ENCODE results near the gene BAG3.
"Not testable (repeated sequence)": the region's sequence is repeated elsewhere in the genome, so short reads cannot be mapped to it uniquely, and the experiment has no call there.

The BAG3 gene

GRCh38 chr10:119650692-119651513 lies at the start of gene BAG3:
Gene BAG3 (plus strand): TSS chr10:119651380. CDS start chr10:119651676, 296 bp downstream.
- peak; percentile 75 for DNase-seq

GRCh38 chr10:119602241-119603095 lies 48.7 kb upstream of the BAG3 start:
- no peak for DNase-seq

DNA sequence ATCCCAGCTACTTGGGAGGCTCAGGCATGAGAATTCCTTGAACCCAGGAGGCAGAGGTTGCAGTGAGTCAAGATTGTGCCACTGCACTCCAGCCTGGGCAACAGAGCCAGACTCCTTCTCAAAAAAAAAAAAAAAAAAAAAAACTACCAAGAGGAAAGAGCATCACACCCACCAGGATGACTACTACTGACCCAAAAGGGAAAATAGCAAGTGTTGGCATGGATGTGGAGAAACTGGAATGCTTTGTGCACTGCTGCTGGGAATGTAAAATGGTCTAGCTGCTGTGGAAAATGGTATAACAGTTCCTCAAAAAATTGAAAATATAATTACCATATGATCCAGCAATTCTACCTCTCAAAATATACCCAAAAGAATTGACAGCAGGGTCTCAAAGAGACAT lies 46.7 kb upstream of the BAG3 start:
- no peak for DNase-seq

DNA sequence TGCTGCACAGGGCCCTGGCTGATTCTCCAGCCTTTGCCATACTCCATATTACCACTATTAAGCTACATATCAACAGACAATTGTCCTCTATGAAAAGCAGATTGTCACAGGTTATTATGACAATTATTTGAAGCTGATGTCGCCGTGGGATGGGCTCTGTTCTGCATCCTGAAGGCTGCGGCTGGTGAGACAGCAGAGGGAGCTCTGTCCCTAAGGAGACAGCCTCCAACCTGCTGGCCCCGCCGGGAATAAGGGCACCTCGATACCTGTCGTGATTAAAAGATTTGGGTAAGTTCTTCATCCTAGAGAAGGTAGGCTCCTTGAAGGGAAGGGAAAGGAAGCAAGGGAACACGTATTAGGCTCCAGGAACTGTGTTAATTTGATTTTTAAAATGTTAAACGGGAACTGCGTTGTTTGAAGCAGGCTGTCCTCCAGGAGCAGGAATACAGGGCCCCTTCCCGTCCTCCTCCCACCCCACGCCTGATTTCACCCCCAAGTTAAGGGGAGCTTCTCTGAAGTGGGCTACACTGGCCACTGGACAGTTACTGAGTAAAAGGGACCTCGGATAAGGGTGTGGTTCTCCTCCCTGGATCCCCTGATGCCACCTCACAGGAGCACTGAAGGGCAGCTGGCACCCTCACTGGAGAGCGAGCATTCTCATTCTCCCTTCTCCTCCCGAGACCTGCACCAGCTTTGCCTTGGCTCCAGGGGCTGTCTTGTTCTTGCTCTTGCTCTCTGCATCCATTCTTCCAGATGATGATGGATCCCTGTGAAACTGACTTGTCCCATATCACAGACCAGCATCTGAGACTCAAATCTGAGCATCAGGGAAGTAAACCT lies 42.6 kb upstream of the BAG3 start:
- DNase-seq, result no peak

GRCh38 chr10:119609516-119609915 lies 41.7 kb upstream of the BAG3 start:
- no peak for DNase-seq

DNA sequence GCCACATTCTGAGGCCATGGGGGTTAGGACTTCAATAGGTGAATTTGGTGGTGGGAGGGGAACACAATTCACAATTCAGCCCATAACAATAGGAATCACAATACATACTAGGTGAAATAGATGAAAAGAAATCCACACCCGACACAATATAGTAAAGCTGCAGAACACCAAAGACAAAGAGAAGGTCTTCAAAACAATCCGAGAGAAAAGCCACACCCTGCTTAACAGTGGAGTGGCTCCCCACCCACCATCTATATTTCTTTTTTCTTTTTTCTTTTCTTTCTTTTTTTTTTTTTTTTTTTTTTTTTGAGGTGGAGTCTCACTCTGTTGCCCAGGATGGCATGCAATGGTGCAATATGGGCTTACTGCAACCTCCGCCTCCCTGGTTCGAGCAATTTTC lies 39.7 kb upstream of the BAG3 start:
- DNase-seq, result no peak

DNA sequence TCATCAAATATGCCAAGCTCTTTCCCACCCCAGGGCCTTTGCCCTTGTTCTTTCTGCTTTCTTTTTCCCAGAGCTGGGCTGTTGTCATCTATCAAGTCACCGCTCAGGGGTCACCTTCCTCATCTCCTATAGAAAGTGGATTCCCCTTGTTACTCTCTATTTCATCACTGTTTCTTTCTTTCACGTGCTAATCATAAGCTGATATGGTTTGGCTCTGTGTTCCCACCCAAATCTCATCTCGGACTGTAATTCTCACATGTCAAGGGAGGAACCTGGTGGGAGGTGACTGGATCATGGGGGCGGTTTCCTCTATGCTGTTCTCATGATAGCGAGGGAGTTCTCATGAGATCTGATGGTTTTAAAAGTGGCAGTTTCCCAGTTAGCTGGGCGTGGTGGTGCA lies 37.4 kb upstream of the BAG3 start:
- no peak for DNase-seq

DNA sequence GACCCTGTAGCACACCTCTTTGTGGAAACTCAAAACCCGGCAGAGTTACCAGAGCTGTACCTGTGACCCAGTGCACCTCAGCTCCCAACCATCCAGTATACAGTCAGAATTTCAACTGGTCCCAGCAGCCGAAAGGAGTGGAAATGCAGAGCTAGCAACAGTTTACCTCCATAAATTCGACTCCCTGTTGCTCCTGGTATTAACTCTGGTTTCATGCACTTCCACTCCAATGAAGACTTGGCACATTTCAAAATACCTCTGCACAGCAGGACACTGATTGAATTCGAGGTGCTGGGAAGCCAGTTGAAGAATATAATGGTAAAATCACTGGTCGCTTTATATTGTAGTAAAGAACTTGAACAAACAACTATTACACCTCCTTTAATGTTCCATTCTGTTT lies 36.5 kb upstream of the BAG3 start:
- DNase-seq, result no peak

GRCh38 chr10:119616882-119617570 lies 34.2 kb upstream of the BAG3 start:
- DNase-seq, result no peak

GRCh38 chr10:119619215-119619614 lies 32.0 kb upstream of the BAG3 start:
- DNase-seq, result no peak

GRCh38 chr10:119619811-119620210 lies 31.4 kb upstream of the BAG3 start:
- DNase-seq, result not testable (repeated sequence)

- no peak for DNase-seq
These were observed 30.7 kb upstream of the BAG3 start for GRCh38 chr10:119620241-119621077.

GRCh38 chr10:119621078-119621384 lies 30.1 kb upstream of the BAG3 start:
- no peak for DNase-seq

GRCh38 chr10:119625570-119626280 lies 25.5 kb upstream of the BAG3 start:
- DNase-seq, result no peak

DNA sequence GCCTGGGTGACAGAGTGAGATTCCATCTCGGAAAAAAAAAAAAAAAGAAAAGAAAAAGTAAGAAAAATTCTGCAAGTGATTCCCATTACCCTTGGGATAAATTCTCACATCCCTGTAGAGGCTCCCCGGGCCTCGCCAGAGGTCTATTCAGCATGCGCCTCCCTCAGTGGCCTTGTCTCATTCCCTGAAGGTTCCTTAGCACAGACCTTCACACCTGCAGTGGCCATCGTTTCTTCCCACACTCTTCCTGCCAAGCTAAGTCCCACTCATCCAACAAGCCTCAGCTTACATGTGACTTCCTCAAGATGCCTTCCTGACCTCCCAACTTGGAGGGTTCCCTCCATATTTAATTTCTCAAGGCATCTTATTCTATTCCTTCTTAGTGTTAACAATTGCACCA lies 20.9 kb upstream of the BAG3 start:
- DNase-seq, result no peak

DNA sequence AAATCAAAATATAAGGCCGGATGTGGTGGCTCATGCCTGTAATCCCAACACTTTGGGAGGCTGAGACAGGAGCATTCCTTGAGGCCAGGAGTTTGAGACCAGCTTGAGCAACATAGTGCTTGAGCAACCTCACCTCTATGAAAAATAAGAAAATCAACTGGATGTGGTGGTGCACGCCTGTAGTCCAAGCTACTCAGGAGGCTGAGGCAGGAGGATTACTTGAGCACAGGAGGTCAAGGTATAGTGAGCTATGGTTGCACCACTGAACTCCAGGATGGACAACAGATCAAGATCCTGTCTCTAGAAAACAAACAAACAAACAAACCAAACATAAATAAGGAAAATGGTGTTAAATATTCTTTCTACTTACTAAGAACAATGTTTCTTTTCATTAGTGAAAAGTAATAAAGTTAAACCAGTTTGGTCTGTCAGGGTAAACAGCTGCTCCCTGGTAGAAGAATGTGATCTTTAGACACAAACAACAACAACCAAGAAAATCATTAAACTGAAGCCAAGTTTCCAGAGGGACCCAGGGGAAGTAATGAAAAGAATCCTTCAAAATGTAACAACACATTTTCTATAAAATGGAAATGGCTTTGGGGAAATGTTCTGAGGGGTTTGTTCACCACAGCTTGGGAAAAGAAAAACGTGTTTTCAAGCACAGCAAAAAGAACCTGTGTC lies 17.5 kb upstream of the BAG3 start:
- no peak for DNase-seq

DNA sequence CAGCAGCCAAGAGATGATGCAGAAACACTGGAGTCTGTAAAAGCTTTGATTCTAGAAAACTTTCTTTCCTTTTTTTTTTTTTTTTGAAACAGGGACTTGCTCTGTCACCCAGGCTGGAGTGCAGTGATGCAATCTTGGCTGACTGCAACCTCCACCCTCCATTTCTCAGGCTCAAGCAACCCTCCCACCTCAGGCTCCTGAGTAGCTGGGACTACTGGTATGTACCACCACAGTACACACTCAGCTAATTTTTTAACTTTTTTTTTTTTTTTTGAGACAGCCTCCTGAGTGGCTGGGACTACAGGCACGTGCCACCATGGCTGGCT lies 17.0 kb upstream of the BAG3 start:
- no peak for DNase-seq

- no peak for DNase-seq
These were observed 13.5 kb upstream of the BAG3 start for GRCh38 chr10:119637631-119638030.

DNA sequence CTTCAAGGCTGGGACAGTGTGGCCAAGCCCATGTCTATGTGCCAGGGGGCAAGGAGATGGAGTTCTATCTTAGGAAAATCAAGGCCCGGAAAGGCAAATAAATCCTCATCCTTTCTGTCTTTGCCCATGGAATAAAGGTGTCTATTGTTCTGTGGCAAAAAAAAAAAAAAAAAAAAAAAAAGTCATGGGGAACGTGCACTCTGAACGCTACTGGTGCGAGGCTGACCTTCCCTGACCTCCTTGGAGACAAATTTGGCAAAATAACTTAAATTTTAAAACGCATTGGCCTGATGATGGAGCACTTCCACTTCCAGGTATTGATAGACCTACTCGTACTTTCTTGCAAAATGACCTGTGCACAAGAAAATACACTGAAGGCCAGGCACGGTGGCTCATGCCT lies 12.2 kb upstream of the BAG3 start:
- no peak for DNase-seq

DNA sequence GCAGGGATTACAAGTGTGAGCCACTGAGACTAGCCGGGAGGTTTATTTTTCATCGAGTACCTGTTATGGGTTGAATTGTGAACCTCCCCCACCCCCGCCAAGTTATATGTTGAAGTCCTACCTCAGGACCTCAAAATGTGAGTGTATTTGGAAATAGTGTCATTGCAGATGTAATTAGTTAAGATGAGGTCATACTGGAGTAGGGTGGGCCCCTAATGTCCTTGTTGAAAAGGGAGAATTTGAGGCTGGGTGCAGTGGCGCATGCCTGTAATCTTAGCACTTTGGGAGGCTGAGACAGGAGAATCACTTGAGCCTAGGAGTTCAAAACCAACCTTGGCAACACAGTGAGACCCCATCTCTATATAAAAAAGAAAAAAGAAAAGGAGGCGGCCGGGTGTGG lies 10.8 kb upstream of the BAG3 start:
- no peak for DNase-seq
